ENCODE data around the gene ZBTB46. TPM values are rescaled to one million over a fixed set of nuclear protein-coding genes. Genes with fewer than 3 reads are reported as not detected.
"Not testable (repeated sequence)": the region's sequence is repeated elsewhere in the genome, so short reads cannot be mapped to it uniquely, and the experiment has no call there.

The ZBTB46 gene
- total RNA-seq, 1 experiment from 2014 or later = 9.5 TPM

DNA sequence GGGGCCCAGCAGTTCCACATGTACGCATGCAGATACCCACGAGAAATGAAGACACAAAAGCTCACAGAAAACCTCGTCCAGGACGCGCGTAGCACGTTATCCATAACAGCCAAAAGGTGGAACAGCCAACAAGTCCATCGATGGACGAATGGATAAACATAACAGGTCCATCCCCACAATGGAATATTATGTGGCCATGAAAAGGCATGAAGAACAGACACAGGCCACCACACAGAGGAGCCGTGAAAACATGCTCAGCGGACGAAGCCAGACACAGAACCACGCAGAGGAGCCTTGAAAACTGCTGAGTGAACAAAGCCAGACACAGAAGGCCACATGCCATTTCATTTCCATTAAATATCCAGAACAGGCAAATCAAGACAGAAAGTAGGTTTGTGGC, 53.5 kb downstream of the ZBTB46 start:
- no peaks in the 10 kb centered on the region for H3K27me3 Mint-ChIP-seq (ENCODE audit: insufficient read depth, unreplicated experiment)
- TF ChIP-seq, protein P1, sequence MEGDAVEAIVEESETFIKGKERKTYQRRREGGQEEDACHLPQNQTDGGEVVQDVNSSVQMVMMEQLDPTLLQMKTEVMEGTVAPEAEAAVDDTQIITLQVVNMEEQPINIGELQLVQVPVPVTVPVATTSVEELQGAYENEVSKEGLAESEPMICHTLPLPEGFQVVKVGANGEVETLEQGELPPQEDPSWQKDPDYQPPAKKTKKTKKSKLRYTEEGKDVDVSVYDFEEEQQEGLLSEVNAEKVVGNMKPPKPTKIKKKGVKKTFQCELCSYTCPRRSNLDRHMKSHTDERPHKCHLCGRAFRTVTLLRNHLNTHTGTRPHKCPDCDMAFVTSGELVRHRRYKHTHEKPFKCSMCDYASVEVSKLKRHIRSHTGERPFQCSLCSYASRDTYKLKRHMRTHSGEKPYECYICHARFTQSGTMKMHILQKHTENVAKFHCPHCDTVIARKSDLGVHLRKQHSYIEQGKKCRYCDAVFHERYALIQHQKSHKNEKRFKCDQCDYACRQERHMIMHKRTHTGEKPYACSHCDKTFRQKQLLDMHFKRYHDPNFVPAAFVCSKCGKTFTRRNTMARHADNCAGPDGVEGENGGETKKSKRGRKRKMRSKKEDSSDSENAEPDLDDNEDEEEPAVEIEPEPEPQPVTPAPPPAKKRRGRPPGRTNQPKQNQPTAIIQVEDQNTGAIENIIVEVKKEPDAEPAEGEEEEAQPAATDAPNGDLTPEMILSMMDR (IDR thresholded peaks at IDR 0.05; ENCODE audit: insufficient read depth in 1 of 2, low read depth in 1 of 2, low read length in 1 of 2, severe bottlenecking in 1 of 2, unreplicated experiment in 1 of 2) = no peak
- Histone ChIP-seq H3K27me3 (replicated peaks; ENCODE audit: control insufficient read depth, insufficient read depth, low read length) (no peaks in the 10 kb centered on the region), H3K4me3 (ENCODE audit: low read depth, low read length) (no peak overlapping the region), H3K36me3 (ENCODE audit: control insufficient read depth, insufficient read depth, low read length) (no peaks in the 10 kb centered on the region), H3K4me1 (no peaks in the 10 kb centered on the region), H3K9me3 (no peaks in the 10 kb centered on the region)
- H3K4me3 Mint-ChIP-seq (ENCODE audit: unreplicated experiment) = no peak overlapping the region
- ChIA-PET POLR2A (no interaction called here), CTCF (interaction anchor here (1.0 kb wide), 1 partner anchor 9 kb away, joined by 3 read pairs; no protein-coding TSS in a partner anchor)
- H3K9me3 Mint-ChIP-seq (ENCODE audit: unreplicated experiment) = no peaks in the 10 kb centered on the region
- no TSS peak for BruUV-seq (replicated peaks)
- no peak overlapping the region for H3K27ac Mint-ChIP-seq (ENCODE audit: unreplicated experiment)
- no peaks in the 10 kb centered on the region for H3K36me3 Mint-ChIP-seq (ENCODE audit: insufficient read depth, unreplicated experiment)
- DNase-seq = no peak
- intact Hi-C loops (cut with micrococcal nuclease; ENCODE audit: unreplicated experiment) = loop anchor here (5.0 kb wide), 1 partner anchor 1555 kb away; the partner anchor contains the start of gene HRH3
- no peaks in the 10 kb centered on the region for H3K4me1 Mint-ChIP-seq (ENCODE audit: low read depth, unreplicated experiment)

DNA sequence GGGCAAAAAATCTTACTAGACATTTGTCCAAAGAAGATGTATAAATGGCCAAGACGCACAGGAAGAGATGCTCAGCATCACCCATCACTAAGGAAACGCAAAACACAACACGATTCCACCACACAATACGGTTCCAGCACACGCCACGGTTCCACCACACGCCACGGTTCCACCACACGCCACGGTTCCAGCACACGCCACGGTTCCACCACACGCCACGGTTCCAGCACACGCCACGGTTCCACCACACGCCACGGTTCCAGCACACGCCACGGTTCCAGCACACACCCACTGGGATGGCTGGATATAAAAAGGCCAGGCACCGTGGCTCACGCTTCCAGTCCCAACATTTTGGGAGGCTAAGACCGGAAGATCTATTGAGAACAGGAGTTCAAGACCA, 54.2 kb downstream of the ZBTB46 start:
- POLR2A ChIA-PET; H3K9me3 ChIP-seq; H3K36me3 Mint-ChIP-seq (ENCODE audit: insufficient read depth, unreplicated experiment); H3K27ac Mint-ChIP-seq (ENCODE audit: unreplicated experiment); H3K36me3 ChIP-seq (ENCODE audit: control insufficient read depth, insufficient read depth, low read length); H3K27me3 Mint-ChIP-seq (ENCODE audit: insufficient read depth, unreplicated experiment); H3K4me1 Mint-ChIP-seq (ENCODE audit: low read depth, unreplicated experiment); H3K4me3 ChIP-seq (ENCODE audit: low read depth, low read length); H3K9me3 Mint-ChIP-seq (ENCODE audit: unreplicated experiment); H3K4me3 Mint-ChIP-seq (ENCODE audit: unreplicated experiment); H3K27me3 ChIP-seq (replicated peaks; ENCODE audit: control insufficient read depth, insufficient read depth, low read length); BruUV-seq (replicated peaks); CTCF ChIA-PET; H3K4me1 ChIP-seq; DNase-seq: not testable (repeated sequence)
- intact Hi-C loops (cut with micrococcal nuclease; ENCODE audit: unreplicated experiment) = loop anchor here (5.0 kb wide), 1 partner anchor 1555 kb away; the partner anchor contains the start of gene HRH3

DNA sequence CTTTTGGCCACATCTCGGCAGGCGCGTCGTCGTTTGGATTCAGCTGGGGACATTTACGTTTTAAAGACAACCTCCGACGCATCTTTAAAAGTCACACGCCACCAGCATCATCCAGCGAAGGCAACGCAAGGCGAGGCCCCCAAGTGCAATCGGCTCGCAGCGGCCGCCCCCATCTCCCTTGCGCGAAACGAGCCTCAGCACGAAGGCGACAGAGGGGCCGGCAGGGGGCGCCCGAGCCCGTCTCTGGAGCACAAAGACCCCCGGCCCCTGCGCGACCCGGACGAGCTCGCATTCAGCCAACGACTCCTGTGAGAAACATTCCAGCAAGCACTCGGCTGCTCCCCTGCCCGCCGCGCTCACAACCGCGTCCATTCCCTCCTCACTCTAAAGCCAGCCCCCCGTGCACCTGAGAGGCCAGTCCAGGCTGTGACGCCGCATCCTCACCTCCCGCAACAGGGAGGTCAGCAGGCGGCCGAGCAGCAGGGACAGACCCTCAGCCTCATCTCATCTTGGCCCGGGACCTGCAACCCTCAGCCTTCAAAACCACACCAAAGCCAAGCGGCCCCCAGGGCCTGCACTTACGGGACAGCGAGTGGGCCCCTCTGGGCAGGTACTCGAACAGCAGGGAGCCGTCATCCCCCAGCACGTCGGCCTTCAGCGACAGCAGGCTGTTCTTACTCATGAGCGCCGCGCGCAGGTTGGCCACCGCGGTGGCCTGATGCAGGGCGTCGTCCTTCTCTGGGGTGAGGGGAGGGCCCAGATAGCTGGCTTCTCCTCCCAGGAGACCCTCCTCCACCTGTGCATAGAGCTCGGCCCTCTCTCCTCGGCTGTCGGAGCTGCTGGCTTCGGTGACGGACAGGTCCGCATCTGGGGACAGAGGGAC, 55.7 kb downstream of the ZBTB46 start:
- H3K4me1 ChIP-seq = no peaks in the 10 kb centered on the region
- intact Hi-C loops (cut with micrococcal nuclease; ENCODE audit: unreplicated experiment) = loop anchor here (5.0 kb wide), 1 partner anchor 1553 kb away; the partner anchor contains the start of gene HRH3
- DNase-seq = no peak
- Mint-ChIP-seq H3K4me1 (ENCODE audit: low read depth, unreplicated experiment) (no peaks in the 10 kb centered on the region), H3K4me3 (ENCODE audit: unreplicated experiment) (no peak overlapping the region), H3K27me3 (ENCODE audit: insufficient read depth, unreplicated experiment) (no peaks in the 10 kb centered on the region), H3K9me3 (ENCODE audit: unreplicated experiment) (no peaks in the 10 kb centered on the region), H3K27ac (ENCODE audit: unreplicated experiment) (peak overlapping the region; percentile 30), H3K36me3 (ENCODE audit: insufficient read depth, unreplicated experiment) (no peaks in the 10 kb centered on the region)
- TF ChIP-seq, protein P1 (IDR thresholded peaks at IDR 0.05; ENCODE audit: insufficient read depth in 1 of 2, low read depth in 1 of 2, low read length in 1 of 2, severe bottlenecking in 1 of 2, unreplicated experiment in 1 of 2) = peak; percentile 16 to 50
- no peaks in the 10 kb centered on the region for H3K9me3 ChIP-seq
- no peaks in the 10 kb centered on the region for H3K27me3 ChIP-seq (replicated peaks; ENCODE audit: control insufficient read depth, insufficient read depth, low read length)
- POLR2A ChIA-PET = no interaction called here
- H3K4me3 ChIP-seq (ENCODE audit: low read depth, low read length) = no peak overlapping the region
- no TSS peak for BruUV-seq (replicated peaks)
- CTCF ChIA-PET = interaction anchor here (0.7 kb wide), 1 partner anchor 11 kb away, joined by 3 read pairs; no protein-coding TSS in a partner anchor
- H3K36me3 ChIP-seq (ENCODE audit: control insufficient read depth, insufficient read depth, low read length) = no peaks in the 10 kb centered on the region

Measured in Caco-2 (cell line).